ENCODE data around the gene OR2V2.
"Not testable (repeated sequence)": the region's sequence is repeated elsewhere in the genome, so short reads cannot be mapped to it uniquely, and the experiment has no call there.

The OR2V2 gene

GRCh38 chr5:181146927-181147636 is at the start of gene OR2V2:
Gene OR2V2, plus strand, starts transcription at chr5:181147586. Its CDS starts 7,357 bp downstream, at chr5:181154943.
- DNase-seq (ENCODE audit: low read depth); H3K4me3 ChIP-seq (ENCODE audit: low read depth, low read length): not testable (repeated sequence)

- not testable (repeated sequence) for H3K4me3 ChIP-seq (ENCODE audit: low read depth, low read length)
Measured at GRCh38 chr5:181097759-181098491, 49.5 kb upstream of the OR2V2 start.

GRCh38 chr5:181098762-181099601 is 48.4 kb upstream of the OR2V2 start:
- DNase-seq (ENCODE audit: low read depth), result no peak
- no peak overlapping the region for H3K4me3 ChIP-seq (ENCODE audit: low read depth, low read length)
- TF ChIP-seq CTCF (IDR thresholded peaks at IDR 0.05; ENCODE audit: control insufficient read depth, extremely low read depth, insufficient read depth), result no peak

More at GRCh38 chr5:181097759-181098491, 49.5 kb upstream of the OR2V2 start:
- DNase-seq (ENCODE audit: low read depth), result not testable (repeated sequence)

GRCh38 chr5:181099602-181100086 is 47.7 kb upstream of the OR2V2 start:
- no peak for TF ChIP-seq CTCF (IDR thresholded peaks at IDR 0.05; ENCODE audit: control insufficient read depth, extremely low read depth, insufficient read depth)
- DNase-seq (ENCODE audit: low read depth), result no peak
- H3K4me3 ChIP-seq (ENCODE audit: low read depth, low read length), result no peak overlapping the region

- H3K4me3 ChIP-seq (ENCODE audit: low read depth, low read length), result no peak overlapping the region
- no peak for TF ChIP-seq CTCF (IDR thresholded peaks at IDR 0.05; ENCODE audit: control insufficient read depth, extremely low read depth, insufficient read depth)
- DNase-seq (ENCODE audit: low read depth), result no peak
Measured at GRCh38 chr5:181100121-181100875, 47.1 kb upstream of the OR2V2 start.

GRCh38 chr5:181101030-181101641 is 46.2 kb upstream of the OR2V2 start:
- H3K4me3 ChIP-seq (ENCODE audit: low read depth, low read length); DNase-seq (ENCODE audit: low read depth): not testable (repeated sequence)

- not testable (repeated sequence) for H3K4me3 ChIP-seq (ENCODE audit: low read depth, low read length)
Measured at GRCh38 chr5:181101930-181102674, 45.3 kb upstream of the OR2V2 start.

GRCh38 chr5:181104259-181104568 is 43.2 kb upstream of the OR2V2 start:
- not testable (repeated sequence) for H3K4me3 ChIP-seq (ENCODE audit: low read depth, low read length); DNase-seq (ENCODE audit: low read depth)

More at GRCh38 chr5:181101930-181102674, 45.3 kb upstream of the OR2V2 start:
- not testable (repeated sequence) for DNase-seq (ENCODE audit: low read depth)

- not testable (repeated sequence) for DNase-seq (ENCODE audit: low read depth); H3K4me3 ChIP-seq (ENCODE audit: low read depth, low read length)
Measured at GRCh38 chr5:181104606-181105390, 42.6 kb upstream of the OR2V2 start.
